A549 (cell line): Measurements from ENCODE around the gene TMEM164. TPM values are rescaled to one million over a fixed set of nuclear protein-coding genes. Genes with fewer than 3 reads are reported as not detected.
A peak's percentile ranks its signal among the peaks of the same experiment; 100 is the strongest.

ENCODE experiments used
- ATAC-seq, 2 experiments: fragments of 200-7000 bp in 1 of 2; fragments of >200 bp in 1 of 2; cut with Nextera tagmentation in 1 of 2; cut with Tn5 transposase in 1 of 2; 3 replicates each; pipeline versions ENCODE4 v1.8.0 to v1.9.1; 2018 to 2020; ENCODE audit warnings: mild to moderate bottlenecking in 1 of 2, moderate library complexity in 1 of 2
- CTCF ChIA-PET: fragments of 300-600 bp; sonication (Branson Sonifier 250); formaldehyde crosslinking; extraction: SDS; loops from one replicate; lab custom pipeline; 2021; ENCODE audit warnings: antibody characterized with exemption, inconsistent platforms; lab: Yijun Ruan, JAX
- POLR2A ChIA-PET: fragments of 350-600 bp; formaldehyde crosslinking; extraction: SDS; loops from one replicate; lab custom pipeline; 2021; ENCODE audit warnings: antibody characterized with exemption, inconsistent platforms; lab: Yijun Ruan, JAX
- DNase-seq, 2 experiments: peaks; one replicate each; pipeline versions ENCODE4 v3.0.0 to v3.0.0-alpha.2; 2011 to 2016; ENCODE audit warnings: low read depth in 1 of 2, low spot score in 1 of 2
- FAIRE-seq: peaks from 2 replicates; lab custom pipeline; 2011; peaks lifted over from hg19 to GRCh38; lab: Jason Lieb, UNC
- H3K27ac ChIP-seq, 2 experiments: fragments of >200 bp; sonication (Bioruptor Twin); formaldehyde crosslinking; 3 replicates each; pipeline ENCODE4 v1.5.1; 2016 to 2017
- H3K4me1 ChIP-seq: fragments of >200 bp; sonication (Bioruptor Twin); formaldehyde crosslinking; 3 replicates; pipeline ENCODE4 v1.6.1; 2016
- H3K4me2 ChIP-seq: fragments of >200 bp; sonication (Bioruptor Twin); formaldehyde crosslinking; 3 replicates; pipeline ENCODE4 v1.6.1; 2016
- H3K4me3 ChIP-seq: fragments of >200 bp; sonication (Bioruptor Twin); formaldehyde crosslinking; 3 replicates; pipeline ENCODE4 v1.5.1; 2016
- H3K9me3 ChIP-seq: fragments of >200 bp; sonication (Bioruptor Twin); formaldehyde crosslinking; 3 replicates; pipeline ENCODE4 v1.6.1; 2016
- ATOH8 ChIP-seq: fragments of 250-450 bp; sonication (Bioruptor Pico); IDR thresholded peaks from 2 replicates; pipeline ENCODE4 v1.5.0; 2020; ENCODE audit warnings: low read depth, mild to moderate bottlenecking, moderate library complexity
- BHLHE40 ChIP-seq: IDR thresholded peaks from 2 replicates; pipeline ENCODE4 v1.6.1; 2012; ENCODE audit warnings: low read depth, low read length, inconsistent platforms
- CHD4 ChIP-seq: fragments of 200-600 bp; sonication (generic); IDR thresholded peaks from 2 replicates; pipeline ENCODE4 v1.6.1; 2016; ENCODE audit warnings: antibody characterized with exemption, mild to moderate bottlenecking, borderline replicate concordance
- CTCF ChIP-seq: fragments of >200 bp; sonication (Bioruptor Twin); formaldehyde crosslinking; IDR thresholded peaks from 3 replicates; pipeline ENCODE4 v1.5.1; 2016
- EHMT2 ChIP-seq: fragments of 200-600 bp; sonication (generic); IDR thresholded peaks from 2 replicates; pipeline ENCODE4 v1.6.1; 2016; ENCODE audit warnings: antibody characterized with exemption, low read depth, mild to moderate bottlenecking, moderate library complexity
- HES2 ChIP-seq: fragments of >200 bp; sonication (Bioruptor Twin); formaldehyde crosslinking; IDR thresholded peaks from 2 replicates; pipeline ENCODE4 v1.6.1; 2016
- MAFK ChIP-seq: fragments of 450-650 bp; IDR thresholded peaks from 2 replicates; pipeline ENCODE4 v1.6.1; 2014; ENCODE audit not compliant: partially characterized antibody
- MYC ChIP-seq: IDR thresholded peaks from 2 replicates; pipeline ENCODE4 v1.6.1; 2012; ENCODE audit warnings: mild to moderate bottlenecking, inconsistent platforms, low read length, improper control_type of control experiment, borderline replicate concordance
- NPAS2 ChIP-seq: fragments of 250-450 bp; sonication (Bioruptor Pico); IDR thresholded peaks from 2 replicates; pipeline ENCODE4 v1.8.0; 2022; ENCODE audit warnings: mild to moderate bottlenecking, moderate library complexity, borderline replicate concordance
- PBX3 ChIP-seq: IDR thresholded peaks from 2 replicates; pipeline ENCODE4 v1.6.1; 2012
- RAD21 ChIP-seq, 2 experiments: fragments of >200 bp in 1 of 2; sonication (Bioruptor Twin) in 1 of 2; formaldehyde crosslinking in 1 of 2; IDR thresholded peaks in 1 of 2; conservative IDR thresholded peaks in 1 of 2; 2 replicates in 1 of 2; 3 replicates in 1 of 2; pipeline ENCODE4 v1.6.1; 2012 to 2018; ENCODE audit warnings: inconsistent platforms in 1 of 2
- REST ChIP-seq: fragments of 200-600 bp; sonication (generic); IDR thresholded peaks from 2 replicates; pipeline ENCODE4 v1.6.1; 2016; ENCODE audit warnings: antibody characterized with exemption, mild to moderate bottlenecking, moderate library complexity
- RFX5 ChIP-seq: fragments of 450-650 bp; IDR thresholded peaks from 2 replicates; pipeline ENCODE4 v1.7.1; 2014; ENCODE audit warnings: antibody characterized with exemption, mild to moderate bottlenecking, moderate library complexity
- SMC3 ChIP-seq: fragments of >200 bp; sonication (Bioruptor Twin); formaldehyde crosslinking; IDR thresholded peaks from 3 replicates; pipeline ENCODE4 v1.6.1; 2018; ENCODE audit warnings: inconsistent platforms
- TFCP2L1 ChIP-seq: fragments of 250-450 bp; sonication (Bioruptor Pico); IDR thresholded peaks from 2 replicates; pipeline ENCODE4 v1.5.0; 2021; ENCODE audit warnings: mild to moderate bottlenecking
- ZNF302 ChIP-seq: fragments of 250-450 bp; sonication (Bioruptor Pico); IDR thresholded peaks from 2 replicates; pipeline ENCODE4 v1.9.0; 2021; ENCODE audit warnings: inconsistent platforms, mild to moderate bottlenecking, moderate library complexity
- WGBS: methylation state at CpG from one replicate; pipeline ENCODE4 v1.1.6; 2017; ENCODE audit errors: missing lambda C conversion rate; 5-methylcytosine and 5-hydroxymethylcytosine counted together
- polyA plus RNA-seq, 4 experiments: library from polyadenylated mRNA; depleted of rRNA in 3 of 4; stranded (reverse); fragments of >200 nt; fragmentation: RNase III in 1 of 4; extraction: RNeasy Plus Mini Kit Qiagen cat#74134 plus additional on column Dnase treatment in 1 of 4; gene quantifications; 2 replicates in 3 of 4; 3 replicates in 1 of 4; pipeline ENCODE4 v1.2.3, GENCODE V29; 2011 to 2017

TMEM164 gene
- polyA plus RNA-seq, 2 of the 4 experiments (the other 2 are of a cell fraction), result 32.0 to 43.7 TPM

- 55% methylated on average over 6 of the region's 6 CpGs for WGBS
- ATAC-seq (no peak), FAIRE-seq (no peak), DNase-seq (no peak)
- Histone ChIP-seq H3K9me3 (no peaks in the 10 kb centered on the region), H3K4me2 (no peak overlapping the region), H3K4me1 (peaks cover 26% of the 10 kb centered on the region; the same call in 2 of the 3 replicates), H3K27ac (no peak overlapping the region), H3K4me3 (no peak overlapping the region)
- TF ChIP-seq SMC3 (peak; percentile 57), CHD4 (no peak), EHMT2 (no peak), BHLHE40 (no peak), CTCF (peak; percentile 58), MYC (no peak), ZNF302 (no peak), HES2 (no peak), RAD21 (conservative IDR thresholded peaks at IDR 0.05 in 1 of 2, IDR thresholded peaks at IDR 0.05 in 1 of 2) (peak; percentile 38 to 49; a peak in 4 of 5 replicates)
- POLR2A ChIA-PET, result no interaction called here
- CTCF ChIA-PET, result interaction anchor here (0.8 to 34.7 kb wide), 7 partner anchors 10 to 257 kb away, joined by 3 to 848 read pairs (median 4); no protein-coding TSS in a partner anchor
These were observed 153.3 kb downstream of the TMEM164 start for GRCh38 chrX:110156167-110156754.

- peaks cover 26% of the 10 kb centered on the region; the same call in 2 of the 3 replicates for H3K4me1 ChIP-seq
- H3K9me3 ChIP-seq, result no peaks in the 10 kb centered on the region
- no peak overlapping the region for H3K4me2 ChIP-seq
- FAIRE-seq, result no peak
- POLR2A ChIA-PET, result no interaction called here
- no peak overlapping the region for H3K27ac ChIP-seq
- H3K4me3 ChIP-seq, result no peak overlapping the region
- WGBS, result 48% methylated on average over 1 of the region's 1 CpG
- CTCF ChIA-PET, result interaction anchor here (2.5 to 34.7 kb wide), 3 partner anchors 7 to 256 kb away, joined by 10 to 848 read pairs (median 66); no protein-coding TSS in a partner anchor
- TF ChIP-seq RFX5 (no peak), TFCP2L1 (CRISPR knock-in tag) (no peak), PBX3 (no peak), NPAS2 (CRISPR knock-in tag) (no peak), ZNF302 (no peak), CTCF (no peak), REST (no peak), MAFK (no peak), ATOH8 (CRISPR knock-in tag) (no peak)
- TF ChIP-seq, all 56 proteins: peak for 0
- DNase-seq (no peak), ATAC-seq (no peak)
These were observed 154.5 kb downstream of the TMEM164 start for GRCh38 chrX:110157444-110157843.
